Neural cell (in vitro differentiated cells): ENCODE data around the gene MEAF6. TPM values are rescaled to one million over a fixed set of nuclear protein-coding genes. Genes with fewer than 3 reads are reported as not detected.
"Not testable (repeated sequence)": the region's sequence is repeated elsewhere in the genome, so short reads cannot be mapped to it uniquely, and the experiment has no call there.

Source experiments
- H2AFZ ChIP-seq: fragments of 200-600, 300-800 bp; sonication (generic), shearing (Covaris generic); 2 replicates; pipeline ENCODE4 v1.6.0; 2014; ENCODE audit warnings: low read depth, mild to moderate bottlenecking, antibody characterized with exemption, low read length, moderate library complexity
- H3F3A ChIP-seq: fragments of 200-600 bp; shearing (Covaris generic); 2 replicates; pipeline ENCODE4 v1.6.1; 2016; ENCODE audit warnings: mild to moderate bottlenecking, moderate library complexity, mixed read lengths, antibody characterized with exemption, low read length; ENCODE audit not compliant: insufficient read depth, poor library complexity, severe bottlenecking
- H3K27ac ChIP-seq: fragments of 200-600, 300-800 bp; sonication (generic), shearing (Covaris generic); 2 replicates; pipeline ENCODE4 v1.5.1; 2014; ENCODE audit warnings: mild to moderate bottlenecking, low read length, moderate library complexity
- H3K27me3 ChIP-seq: fragments of 300-800, 200-600 bp; sonication (generic), shearing (Covaris generic); 2 replicates; pipeline ENCODE4 v1.6.0; 2014; ENCODE audit warnings: mild to moderate bottlenecking, low read depth, low read length, moderate library complexity; ENCODE audit not compliant: insufficient read depth
- H3K36me3 ChIP-seq: fragments of 300-800, 200-600 bp; sonication (generic), shearing (Covaris generic); 2 replicates; pipeline ENCODE4 v1.5.1; 2014; ENCODE audit warnings: mild to moderate bottlenecking, antibody characterized with exemption, low read length, moderate library complexity; ENCODE audit not compliant: insufficient read depth
- H3K4me2 ChIP-seq: fragments of 300-800, 200-600 bp; sonication (generic), shearing (Covaris generic); 2 replicates; pipeline ENCODE4 v1.6.0; 2014; ENCODE audit warnings: mild to moderate bottlenecking, low read length
- H3K4me3 ChIP-seq: fragments of 300-800, 200-600 bp; sonication (generic), shearing (Covaris generic); 2 replicates; pipeline ENCODE4 v1.5.1; 2014; ENCODE audit warnings: mild to moderate bottlenecking, low read length, moderate library complexity
- H3K79me2 ChIP-seq: fragments of 200-600 bp; shearing (Covaris generic); replicated peaks from 2 replicates; pipeline ENCODE4 v1.6.0; 2014; ENCODE audit warnings: mild to moderate bottlenecking, low read length, moderate library complexity; ENCODE audit not compliant: insufficient read depth
- H3K9ac ChIP-seq: fragments of 300-800, 200-600 bp; sonication (generic), shearing (Covaris generic); 2 replicates; pipeline ENCODE4 v1.6.1; 2016; ENCODE audit warnings: mild to moderate bottlenecking, low read length, mixed read lengths
- H3K9me2 ChIP-seq: fragments of 200-600 bp; shearing (Covaris generic); 2 replicates; pipeline ENCODE4 v1.6.1; 2016; ENCODE audit warnings: mild to moderate bottlenecking, low read length, mixed read lengths; ENCODE audit not compliant: insufficient read depth
- H3K9me3 ChIP-seq: fragments of 200-600, 300-800 bp; sonication (generic), shearing (Covaris generic); 2 replicates; pipeline ENCODE4 v1.6.1; 2016; ENCODE audit warnings: mild to moderate bottlenecking, mixed run types, low read length, moderate library complexity, mixed read lengths
- H4K20me1 ChIP-seq: fragments of 200-600 bp; shearing (Covaris generic); 2 replicates; pipeline ENCODE4 v1.6.1; 2016; ENCODE audit warnings: mild to moderate bottlenecking, mixed run types; ENCODE audit not compliant: insufficient read depth
- CTCF ChIP-seq: fragments of 450-650 bp; IDR thresholded peaks from 2 replicates; pipeline ENCODE4 v1.5.1; 2014; ENCODE audit warnings: antibody characterized with exemption, mild to moderate bottlenecking, moderate library complexity; ENCODE audit not compliant: poor library complexity, severe bottlenecking
- EP300 ChIP-seq: fragments of 450-650 bp; conservative IDR thresholded peaks from 2 replicates; pipeline ENCODE4 v1.6.1; 2014; ENCODE audit warnings: antibody characterized with exemption, mild to moderate bottlenecking, moderate library complexity; ENCODE audit not compliant: poor library complexity, severe bottlenecking
- EZH2 ChIP-seq: fragments of 200-600, 300-800 bp; shearing (Covaris generic), sonication (generic); IDR thresholded peaks from 2 replicates; pipeline ENCODE4 v1.6.1; 2014; ENCODE audit warnings: antibody characterized with exemption, low read length, borderline replicate concordance, mild to moderate bottlenecking; ENCODE audit not compliant: insufficient read depth, poor library complexity, severe bottlenecking
- MXI1 ChIP-seq: fragments of 450-650 bp; conservative IDR thresholded peaks from 2 replicates; pipeline ENCODE4 v1.6.1; 2014; ENCODE audit warnings: antibody characterized with exemption, mild to moderate bottlenecking; ENCODE audit not compliant: poor library complexity, severe bottlenecking
- POLR2AphosphoS5 ChIP-seq: IDR thresholded peaks from 2 replicates; pipeline ENCODE4 v1.6.1; 2012
- RAD21 ChIP-seq: fragments of 450-650 bp; conservative IDR thresholded peaks from 2 replicates; pipeline ENCODE4 v1.6.1; 2014; ENCODE audit warnings: antibody characterized with exemption, mild to moderate bottlenecking, moderate library complexity
- REST ChIP-seq: IDR thresholded peaks from 2 replicates; pipeline ENCODE4 v1.6.1; 2012; ENCODE audit warnings: borderline replicate concordance
- SMC3 ChIP-seq: fragments of 450-650 bp; conservative IDR thresholded peaks from 2 replicates; pipeline ENCODE4 v1.6.1; 2014; ENCODE audit warnings: antibody characterized with exemption, mild to moderate bottlenecking, moderate library complexity; ENCODE audit not compliant: poor library complexity
- TAF1 ChIP-seq: IDR thresholded peaks from 2 replicates; pipeline ENCODE4 v1.6.1; 2012; ENCODE audit warnings: low read depth
- polyA plus RNA-seq: library from polyadenylated mRNA; depleted of rRNA; stranded (reverse); fragments of >200 nt; gene quantifications from 2 replicates; pipeline ENCODE4 v1.2.3, GENCODE V29; 2014

Gene MEAF6
- polyA plus RNA-seq, 1 donor from 2014 or later, result 351 TPM

- Histone ChIP-seq H3K27ac (no peak overlapping the region), H2AFZ (no peak overlapping the region), H3K4me3 (no peak overlapping the region), H3K4me2 (no peak overlapping the region), H3K9me3 (no peaks in the 10 kb centered on the region), H3F3A (no peaks in the 10 kb centered on the region), H3K36me3 (no peaks in the 10 kb centered on the region), H3K9ac (no peak overlapping the region), H4K20me1 (no peaks in the 10 kb centered on the region), H3K27me3 (no peaks in the 10 kb centered on the region), H3K79me2 (peaks cover 4% of the 10 kb centered on the region), H3K9me2 (no peaks in the 10 kb centered on the region)
- TF ChIP-seq CTCF, result no peak
- TF ChIP-seq REST, result no peak
- TF ChIP-seq TAF1, result no peak
- no peak for TF ChIP-seq SMC3
- TF ChIP-seq EZH2, result no peak
- TF ChIP-seq POLR2AphosphoS5, result no peak
- no peak for TF ChIP-seq EP300
- no peak for TF ChIP-seq MXI1
- no peak for TF ChIP-seq RAD21
These were observed 25.6 kb upstream of the MEAF6 start for GRCh38 chr1:37540036-37540785.

- not testable (repeated sequence) for H4K20me1 ChIP-seq, H3K27ac ChIP-seq, H2AFZ ChIP-seq, H3K9me2 ChIP-seq, H3K27me3 ChIP-seq, H3K9ac ChIP-seq, H3K36me3 ChIP-seq, H3K9me3 ChIP-seq, H3K4me3 ChIP-seq, H3K79me2 ChIP-seq, H3F3A ChIP-seq, H3K4me2 ChIP-seq
These were observed 24.6 kb upstream of the MEAF6 start for GRCh38 chr1:37539154-37539553.

- Histone ChIP-seq H3K4me2 (no peak overlapping the region), H3F3A (no peaks in the 10 kb centered on the region), H3K27ac (no peak overlapping the region), H2AFZ (no peak overlapping the region), H3K79me2 (peaks cover 4% of the 10 kb centered on the region), H3K36me3 (no peaks in the 10 kb centered on the region), H4K20me1 (no peaks in the 10 kb centered on the region), H3K9ac (no peak overlapping the region), H3K4me3 (no peak overlapping the region), H3K9me3 (no peaks in the 10 kb centered on the region), H3K9me2 (no peaks in the 10 kb centered on the region), H3K27me3 (no peaks in the 10 kb centered on the region)
- TF ChIP-seq POLR2AphosphoS5, result no peak
- no peak for TF ChIP-seq TAF1
- no peak for TF ChIP-seq SMC3
- no peak for TF ChIP-seq REST
- no peak for TF ChIP-seq MXI1
- no peak for TF ChIP-seq RAD21
- TF ChIP-seq CTCF, result no peak
- TF ChIP-seq EZH2, result no peak
- TF ChIP-seq EP300, result no peak
These were observed 22.8 kb upstream of the MEAF6 start for GRCh38 chr1:37537378-37537777.
